ENCODE data around the gene WDR86. TPM values are rescaled to one million over a fixed set of nuclear protein-coding genes. Genes with fewer than 3 reads are reported as not detected.
A peak's percentile ranks its signal among the peaks of the same experiment; 100 is the strongest.

WDR86 gene
- total RNA-seq, 2 experiments from 2014 or later, result not detected

GRCh38 chr7:151341357-151342101 is 68.3 kb downstream of the WDR86 start, which contains the start of gene NUB1:
NUB1 (plus strand) TSS chr7:151341812; CDS start chr7:151345350, 3,538 bp downstream.
- Mint-ChIP-seq H3K9me3 (ENCODE audit: low read depth) (peaks cover 6% of the 10 kb centered on the region), H3K4me3 (peak within 1 kb of the TSS; percentile 76), H3K36me3 (ENCODE audit: low read depth) (peaks cover 17% of the 10 kb centered on the region), H3K4me1 (peaks cover 46% of the 10 kb centered on the region), H3K27ac (peak within 1 kb of the TSS; percentile 78), H3K27me3 (no peaks in the 10 kb centered on the region)
- DNase-seq (peak; percentile 96), ATAC-seq (peak; percentile 82)
- ChIA-PET CTCF (interaction anchor here (0.6 to 4.0 kb wide), 9 partner anchors 9 to 107 kb away, joined by 3 to 45 read pairs (median 7); no protein-coding TSS in a partner anchor), POLR2A (interaction anchor here (0.5 to 1.7 kb wide), 5 partner anchors 8 to 114 kb away, joined by 3 to 8 read pairs (median 3); partner anchors contain the start of gene ABCF2)
- intact Hi-C loops (cut with DNase I, micrococcal nuclease), result loop anchor here (1.0 to 10.0 kb wide), 11 partner anchors 9 to 1627 kb away; partner anchors contain the start of genes ABCB8 (in 1 of the 2), ABCF2 (in 1 of the 2), ACTR3C (in 1 of the 2) and GALNT11 (in 1 of the 2)

- ATAC-seq (no peak), DNase-seq (no peak)
- ChIA-PET CTCF (interaction anchor here (0.9 to 4.0 kb wide), 5 partner anchors 12 to 108 kb away, joined by 3 to 45 read pairs (median 12); no protein-coding TSS in a partner anchor), POLR2A (interaction anchor here (0.7 to 1.7 kb wide), 3 partner anchors 11 to 114 kb away, joined by 3 to 8 read pairs (median 3); partner anchors contain the start of gene ABCF2)
- peak overlapping the region; percentile 76 for H3K4me3 Mint-ChIP-seq
- peaks cover 45% of the 10 kb centered on the region for H3K4me1 Mint-ChIP-seq
- no peaks in the 10 kb centered on the region for H3K27me3 Mint-ChIP-seq
- intact Hi-C loops (cut with DNase I, micrococcal nuclease), result loop anchor here in 1 of 2 experiments (1.0 to 10.0 kb wide), 10 partner anchors 9 to 1094 kb away; partner anchors contain the start of genes ABCB8, ABCF2, ACTR3C and GALNT11
- H3K9me3 Mint-ChIP-seq (ENCODE audit: low read depth), result peaks cover 6% of the 10 kb centered on the region
- peaks cover 11% of the 10 kb centered on the region for H3K36me3 Mint-ChIP-seq (ENCODE audit: low read depth)
- H3K27ac Mint-ChIP-seq, result peak overlapping the region; percentile 75
Observed at GRCh38 chr7:151340794-151341356, 69.0 kb downstream of the WDR86 start.

GRCh38 chr7:151339651-151340382 is 70.0 kb downstream of the WDR86 start:
- Mint-ChIP-seq H3K4me1 (peaks cover 40% of the 10 kb centered on the region), H3K4me3 (no peak overlapping the region), H3K36me3 (ENCODE audit: low read depth) (peaks cover 6% of the 10 kb centered on the region), H3K27me3 (no peaks in the 10 kb centered on the region), H3K27ac (peak overlapping the region; percentile 75), H3K9me3 (ENCODE audit: low read depth) (peaks cover 6% of the 10 kb centered on the region)
- ATAC-seq (peak; percentile 25), DNase-seq (peak; percentile 14)
- CTCF ChIA-PET, result interaction anchor here (0.9 to 4.0 kb wide), 6 partner anchors 11 to 109 kb away, joined by 3 to 45 read pairs (median 11); no protein-coding TSS in a partner anchor
- POLR2A ChIA-PET, result interaction anchor here (0.8 kb wide), 1 partner anchor 75 kb away, joined by 3 read pairs; no protein-coding TSS in a partner anchor
- intact Hi-C loops (cut with DNase I, micrococcal nuclease), result loop anchor here in 1 of 2 experiments (5.0 to 10.0 kb wide), 6 partner anchors 537 to 1095 kb away; partner anchors contain the start of genes ACTR3C, GALNT11, GIMAP4 and KMT2C

- ChIA-PET POLR2A (interaction anchor here (0.8 kb wide), 1 partner anchor 76 kb away, joined by 3 read pairs; no protein-coding TSS in a partner anchor), CTCF (interaction anchor here (0.6 to 4.0 kb wide), 5 partner anchors 10 to 110 kb away, joined by 3 to 34 read pairs (median 10); no protein-coding TSS in a partner anchor)
- no peak for DNase-seq
- H3K4me3 Mint-ChIP-seq, result no peak overlapping the region
- H3K27me3 Mint-ChIP-seq, result no peaks in the 10 kb centered on the region
- intact Hi-C loops (cut with DNase I, micrococcal nuclease), result no loop called here
- peaks cover 6% of the 10 kb centered on the region for H3K36me3 Mint-ChIP-seq (ENCODE audit: low read depth)
- H3K27ac Mint-ChIP-seq, result no peak overlapping the region
- peaks cover 40% of the 10 kb centered on the region for H3K4me1 Mint-ChIP-seq
- H3K9me3 Mint-ChIP-seq (ENCODE audit: low read depth), result peaks cover 6% of the 10 kb centered on the region
- no peak for ATAC-seq
Observed at GRCh38 chr7:151338809-151339208, 71.0 kb downstream of the WDR86 start.

- DNase-seq, result no peak
- Mint-ChIP-seq H3K4me1 (peaks cover 31% of the 10 kb centered on the region), H3K4me3 (no peak overlapping the region), H3K27ac (no peak overlapping the region), H3K27me3 (no peaks in the 10 kb centered on the region), H3K9me3 (ENCODE audit: low read depth) (peaks cover 6% of the 10 kb centered on the region), H3K36me3 (ENCODE audit: low read depth) (peaks cover 3% of the 10 kb centered on the region)
- no peak for ATAC-seq
- CTCF ChIA-PET, result interaction anchor here (1.1 to 1.2 kb wide), 2 partner anchors 13 to 20 kb away, joined by 3 to 4 read pairs; no protein-coding TSS in a partner anchor
- POLR2A ChIA-PET, result no interaction called here
- intact Hi-C loops (cut with DNase I, micrococcal nuclease), result no loop called here
Observed at GRCh38 chr7:151337346-151337745, 72.5 kb downstream of the WDR86 start.

DNA sequence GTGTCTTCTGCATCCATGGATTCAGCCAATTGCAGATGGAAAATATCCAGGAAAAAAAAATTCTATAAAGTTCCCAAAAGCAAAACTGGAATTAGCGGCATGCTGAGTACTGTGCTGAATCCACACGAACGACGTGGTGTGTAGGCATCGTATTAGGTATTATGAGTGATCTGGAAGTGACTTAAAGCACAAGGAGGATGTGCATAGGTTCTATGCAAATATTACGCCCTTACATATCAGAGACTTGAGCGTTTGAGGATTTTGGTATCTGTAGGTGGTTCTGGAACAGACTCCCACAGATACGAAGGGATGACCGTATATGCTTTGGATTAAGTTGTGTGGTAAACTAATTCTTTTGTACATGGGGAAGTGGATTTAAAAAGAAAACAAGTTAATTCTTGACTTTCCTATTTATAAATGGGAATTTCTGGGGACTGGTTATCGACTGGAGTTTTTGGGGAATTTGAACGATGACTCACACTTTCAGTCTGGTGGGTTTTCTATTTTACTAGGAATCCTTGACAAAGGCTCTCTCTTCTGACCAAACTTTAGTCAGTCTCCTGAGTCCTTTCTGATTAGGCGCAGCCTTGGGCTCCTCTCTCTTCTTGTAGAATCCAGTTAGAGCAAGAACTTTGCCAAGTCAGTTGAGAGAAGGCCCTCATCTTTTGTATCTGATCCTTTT is 73.7 kb downstream of the WDR86 start:
- ATAC-seq, result no peak
- Mint-ChIP-seq H3K4me1 (peaks cover 31% of the 10 kb centered on the region), H3K27ac (no peak overlapping the region), H3K27me3 (no peaks in the 10 kb centered on the region), H3K36me3 (ENCODE audit: low read depth) (peaks cover 3% of the 10 kb centered on the region), H3K9me3 (ENCODE audit: low read depth) (peaks cover 6% of the 10 kb centered on the region), H3K4me3 (no peak overlapping the region)
- intact Hi-C loops (cut with DNase I, micrococcal nuclease), result no loop called here
- DNase-seq, result no peak
- CTCF ChIA-PET, result interaction anchor here (0.7 kb wide), 1 partner anchor 20 kb away, joined by 4 read pairs; no protein-coding TSS in a partner anchor
- POLR2A ChIA-PET, result no interaction called here

- Mint-ChIP-seq H3K36me3 (ENCODE audit: low read depth) (peaks cover 3% of the 10 kb centered on the region), H3K4me3 (no peak overlapping the region), H3K27ac (no peak overlapping the region), H3K4me1 (peaks cover 18% of the 10 kb centered on the region), H3K9me3 (ENCODE audit: low read depth) (peaks cover 4% of the 10 kb centered on the region), H3K27me3 (no peaks in the 10 kb centered on the region)
- DNase-seq (no peak), ATAC-seq (no peak)
- ChIA-PET CTCF (interaction anchor here (0.7 to 2.4 kb wide), 6 partner anchors 9 to 63 kb away, joined by 3 to 14 read pairs (median 7); no protein-coding TSS in a partner anchor), POLR2A (no interaction called here)
- intact Hi-C loops (cut with DNase I, micrococcal nuclease), result no loop called here
Observed at GRCh38 chr7:151334628-151335027, 75.2 kb downstream of the WDR86 start.

Small RNAs within 50 kb of the gene (microRNA-seq; reads per million reads assigned to microRNA genes)
- gene MIR3907 (ENCODE audit: borderline replicate concordance), result not detected

Other genes with a start within 250 kb of the WDR86 start
- gene GBX1, start 242.3 kb downstream of the WDR86 start, total RNA-seq, result under 1 TPM in 1 of 2 experiments, not detected in 1; 0.16 TPM
- not detected for gene ASB10, start 222.8 kb downstream of the WDR86 start, total RNA-seq
- not detected for gene H2BK1, start 199.6 kb downstream of the WDR86 start, total RNA-seq
- 10 to 100 TPM; 48.4 to 49.0 TPM for gene ABCF2, start 182.8 kb downstream of the WDR86 start, total RNA-seq
- gene CHPF2, start 177.6 kb downstream of the WDR86 start, total RNA-seq, result 10 to 100 TPM; 20.7 to 27.3 TPM
- 1 to 10 TPM; 4.1 to 4.8 TPM for gene SMARCD3, start 161.3 kb downstream of the WDR86 start, total RNA-seq
- gene NUB1, start 68.2 kb downstream of the WDR86 start, total RNA-seq, result 10 to 100 TPM; 51.4 to 70.4 TPM
- under 1 TPM in 1 of 2 experiments, not detected in 1; 0.11 TPM for gene CRYGN, start 30.1 kb upstream of the WDR86 start, total RNA-seq
- gene RHEB, start 109.9 kb upstream of the WDR86 start, total RNA-seq, result 10 to 100 TPM; 42.8 to 43.0 TPM

Measured in activated CD4-positive, alpha-beta T cell treated with anti-CD3 and anti-CD28 coated beads for 36 hours (primary cell).